Rectal smooth muscle tissue (tissue), 1 donor: Measurements from ENCODE around the gene C16orf89.
"Not testable (repeated sequence)": the region's sequence is repeated elsewhere in the genome, so short reads cannot be mapped to it uniquely, and the experiment has no call there.

Source experiments
- H3K27ac ChIP-seq: one replicate; pipeline ENCODE4 v1.7.0; 2013; ENCODE audit warnings: low read depth, low read length, inconsistent platforms
- H3K27me3 ChIP-seq: one replicate; pipeline ENCODE4 v1.7.0; 2013; ENCODE audit warnings: low read length; ENCODE audit not compliant: control insufficient read depth, insufficient read depth
- H3K36me3 ChIP-seq: one replicate; pipeline ENCODE4 v1.7.0; 2013; ENCODE audit warnings: low read length; ENCODE audit not compliant: control insufficient read depth, insufficient read depth
- H3K4me1 ChIP-seq: one replicate; pipeline ENCODE4 v1.7.0; 2013; ENCODE audit warnings: low read length; ENCODE audit not compliant: control insufficient read depth, insufficient read depth
- H3K4me3 ChIP-seq: one replicate; pipeline ENCODE4 v1.7.0; 2013; ENCODE audit warnings: low read length
- H3K9ac ChIP-seq: one replicate; pipeline ENCODE4 v1.7.0; 2013; ENCODE audit warnings: low read length

The C16orf89 gene

GRCh38 chr16:5093746-5094145 lies 28.0 kb upstream of the C16orf89 start:
- H3K9ac ChIP-seq, result not testable (repeated sequence)

GRCh38 chr16:5093081-5093480 lies 27.3 kb upstream of the C16orf89 start:
- H3K36me3 ChIP-seq, H3K4me1 ChIP-seq, H3K4me3 ChIP-seq, H3K27ac ChIP-seq, H3K27me3 ChIP-seq, H3K9ac ChIP-seq: not testable (repeated sequence)

More at GRCh38 chr16:5093746-5094145, 28.0 kb upstream of the C16orf89 start:
- H3K36me3 ChIP-seq, H3K27ac ChIP-seq, H3K27me3 ChIP-seq, H3K4me1 ChIP-seq, H3K4me3 ChIP-seq: not testable (repeated sequence)

- not testable (repeated sequence) for H3K4me1 ChIP-seq, H3K36me3 ChIP-seq, H3K4me3 ChIP-seq, H3K27ac ChIP-seq, H3K27me3 ChIP-seq, H3K9ac ChIP-seq
These were observed 24.8 kb upstream of the C16orf89 start for GRCh38 chr16:5090592-5090991.

- H3K4me1 ChIP-seq, H3K9ac ChIP-seq, H3K4me3 ChIP-seq, H3K27ac ChIP-seq, H3K36me3 ChIP-seq, H3K27me3 ChIP-seq: not testable (repeated sequence)
These were observed 24.3 kb upstream of the C16orf89 start for GRCh38 chr16:5089911-5090555.

- H3K27me3 ChIP-seq, H3K4me1 ChIP-seq, H3K4me3 ChIP-seq, H3K27ac ChIP-seq, H3K9ac ChIP-seq, H3K36me3 ChIP-seq: not testable (repeated sequence)
These were observed 23.2 kb upstream of the C16orf89 start for GRCh38 chr16:5088936-5089335.

GRCh38 chr16:5088086-5088790 lies 22.5 kb upstream of the C16orf89 start:
- not testable (repeated sequence) for H3K27ac ChIP-seq, H3K4me3 ChIP-seq, H3K27me3 ChIP-seq, H3K4me1 ChIP-seq, H3K36me3 ChIP-seq, H3K9ac ChIP-seq

GRCh38 chr16:5085716-5086115 lies 20.0 kb upstream of the C16orf89 start:
- not testable (repeated sequence) for H3K27ac ChIP-seq, H3K36me3 ChIP-seq, H3K4me1 ChIP-seq

GRCh38 chr16:5084802-5085201 lies 19.0 kb upstream of the C16orf89 start:
- not testable (repeated sequence) for H3K36me3 ChIP-seq, H3K4me1 ChIP-seq, H3K4me3 ChIP-seq, H3K27ac ChIP-seq, H3K9ac ChIP-seq, H3K27me3 ChIP-seq

More at GRCh38 chr16:5085716-5086115, 20.0 kb upstream of the C16orf89 start:
- not testable (repeated sequence) for H3K4me3 ChIP-seq, H3K27me3 ChIP-seq, H3K9ac ChIP-seq

- not testable (repeated sequence) for H3K27me3 ChIP-seq, H3K36me3 ChIP-seq, H3K4me1 ChIP-seq, H3K27ac ChIP-seq, H3K4me3 ChIP-seq, H3K9ac ChIP-seq
These were observed 18.5 kb upstream of the C16orf89 start for GRCh38 chr16:5084099-5084731.

GRCh38 chr16:5083646-5084045 lies 17.9 kb upstream of the C16orf89 start:
- H3K4me3 ChIP-seq, H3K4me1 ChIP-seq, H3K27me3 ChIP-seq, H3K27ac ChIP-seq, H3K9ac ChIP-seq, H3K36me3 ChIP-seq: not testable (repeated sequence)

GRCh38 chr16:5080996-5081395 lies 15.2 kb upstream of the C16orf89 start:
- H3K27me3 ChIP-seq, H3K9ac ChIP-seq, H3K4me3 ChIP-seq, H3K27ac ChIP-seq, H3K4me1 ChIP-seq, H3K36me3 ChIP-seq: not testable (repeated sequence)

GRCh38 chr16:5080461-5080860 lies 14.7 kb upstream of the C16orf89 start:
- H3K36me3 ChIP-seq, H3K27ac ChIP-seq, H3K4me3 ChIP-seq, H3K9ac ChIP-seq, H3K4me1 ChIP-seq, H3K27me3 ChIP-seq: not testable (repeated sequence)

GRCh38 chr16:5078626-5079025 lies 12.9 kb upstream of the C16orf89 start:
- peaks cover 13% of the 10 kb centered on the region for H3K36me3 ChIP-seq

More at GRCh38 chr16:5078626-5079025, 12.9 kb upstream of the C16orf89 start:
- no peaks in the 10 kb centered on the region for H3K4me1 ChIP-seq
- H3K27ac ChIP-seq, result no peak overlapping the region
- H3K27me3 ChIP-seq, result no peaks in the 10 kb centered on the region
- no peak overlapping the region for H3K9ac ChIP-seq
- no peak overlapping the region for H3K4me3 ChIP-seq
